Endothelial cell (in vitro differentiated cells): ENCODE results near the gene MYH11. TPM values are rescaled to one million over a fixed set of nuclear protein-coding genes. Genes with fewer than 3 reads are reported as not detected.

Experiments
- DNase-seq: peaks from one replicate; pipeline ENCODE4 v3.0.0; 2021; ENCODE audit warnings: low spot score
- H3K27ac Mint-ChIP-seq: one replicate; pipeline ENCODE4 v1.8.0; 2021; ENCODE audit warnings: mixed read lengths, inconsistent platforms; ENCODE audit not compliant: unreplicated experiment
- H3K27me3 Mint-ChIP-seq: one replicate; pipeline ENCODE4 v1.8.0; 2021; ENCODE audit warnings: mild to moderate bottlenecking, moderate library complexity, mixed read lengths, inconsistent platforms; ENCODE audit not compliant: unreplicated experiment
- H3K36me3 Mint-ChIP-seq: one replicate; pipeline ENCODE4 v1.8.0; 2021; ENCODE audit warnings: mild to moderate bottlenecking, low read depth, mixed read lengths, inconsistent platforms; ENCODE audit not compliant: unreplicated experiment
- H3K4me1 Mint-ChIP-seq: one replicate; pipeline ENCODE4 v1.8.0; 2021; ENCODE audit warnings: mild to moderate bottlenecking, mixed read lengths, inconsistent platforms; ENCODE audit not compliant: unreplicated experiment
- H3K4me3 Mint-ChIP-seq: one replicate; pipeline ENCODE4 v1.8.0; 2021; ENCODE audit warnings: mild to moderate bottlenecking, mixed read lengths, inconsistent platforms; ENCODE audit not compliant: unreplicated experiment
- H3K9me3 Mint-ChIP-seq: one replicate; pipeline ENCODE4 v1.8.0; 2021; ENCODE audit warnings: mixed read lengths, inconsistent platforms; ENCODE audit not compliant: unreplicated experiment
- total RNA-seq: library from RNA; stranded (reverse); fragmentation: NEBNext Ultra II Directional; extraction: Animal tissue kit (Norgen Biotek cat#: 25700); gene quantifications from one replicate; pipeline ENCODE4 v1.2.1, GENCODE V29; 2021; ENCODE audit not compliant: unreplicated experiment
- TF ChIP-seq, protein P1 (sequence below): fragments of 200-600 bp; sonication (generic); IDR thresholded peaks from one replicate; pipeline ENCODE4 v1.5.0; 2021; ENCODE audit warnings: antibody characterized with exemption; ENCODE audit not compliant: unreplicated experiment

MYH11 gene
- total RNA-seq, 1 donor from 2014 or later: 0.51 TPM

DNA sequence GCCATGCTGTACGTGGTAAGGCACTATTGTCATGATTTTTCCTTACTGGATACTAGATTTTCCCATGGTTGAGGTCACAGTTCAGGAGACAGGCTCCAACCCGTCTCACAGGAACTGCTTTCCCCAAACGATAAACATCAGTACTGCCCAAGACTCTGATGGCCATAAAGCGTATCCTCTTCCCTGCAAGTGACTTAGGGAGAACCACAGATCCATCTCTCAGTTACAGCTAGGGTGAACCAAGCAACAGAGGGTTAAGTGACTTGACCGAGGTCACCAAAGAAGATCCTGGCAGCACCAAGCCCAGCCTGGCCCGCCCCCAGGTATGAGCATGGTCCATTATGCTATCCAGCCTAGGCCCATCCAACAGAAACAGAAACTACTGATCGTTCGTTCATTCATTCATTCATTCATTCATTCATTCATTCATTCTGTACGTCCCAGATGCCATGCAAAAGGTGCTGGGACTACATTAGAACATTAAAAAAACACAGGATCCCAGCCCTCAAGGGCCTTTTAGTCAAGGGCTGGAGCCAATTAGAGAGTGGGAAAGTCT, 31.0 kb downstream of the MYH11 start:
- TF ChIP-seq, protein P1, sequence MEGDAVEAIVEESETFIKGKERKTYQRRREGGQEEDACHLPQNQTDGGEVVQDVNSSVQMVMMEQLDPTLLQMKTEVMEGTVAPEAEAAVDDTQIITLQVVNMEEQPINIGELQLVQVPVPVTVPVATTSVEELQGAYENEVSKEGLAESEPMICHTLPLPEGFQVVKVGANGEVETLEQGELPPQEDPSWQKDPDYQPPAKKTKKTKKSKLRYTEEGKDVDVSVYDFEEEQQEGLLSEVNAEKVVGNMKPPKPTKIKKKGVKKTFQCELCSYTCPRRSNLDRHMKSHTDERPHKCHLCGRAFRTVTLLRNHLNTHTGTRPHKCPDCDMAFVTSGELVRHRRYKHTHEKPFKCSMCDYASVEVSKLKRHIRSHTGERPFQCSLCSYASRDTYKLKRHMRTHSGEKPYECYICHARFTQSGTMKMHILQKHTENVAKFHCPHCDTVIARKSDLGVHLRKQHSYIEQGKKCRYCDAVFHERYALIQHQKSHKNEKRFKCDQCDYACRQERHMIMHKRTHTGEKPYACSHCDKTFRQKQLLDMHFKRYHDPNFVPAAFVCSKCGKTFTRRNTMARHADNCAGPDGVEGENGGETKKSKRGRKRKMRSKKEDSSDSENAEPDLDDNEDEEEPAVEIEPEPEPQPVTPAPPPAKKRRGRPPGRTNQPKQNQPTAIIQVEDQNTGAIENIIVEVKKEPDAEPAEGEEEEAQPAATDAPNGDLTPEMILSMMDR: no peak
- no peaks in the 10 kb centered on the region for H3K9me3 Mint-ChIP-seq
- no peak overlapping the region for H3K27ac Mint-ChIP-seq
- H3K36me3 Mint-ChIP-seq: no peaks in the 10 kb centered on the region
- no peak for DNase-seq
- peaks cover 5% of the 10 kb centered on the region for H3K27me3 Mint-ChIP-seq
- H3K4me3 Mint-ChIP-seq: no peak overlapping the region
- H3K4me1 Mint-ChIP-seq: no peaks in the 10 kb centered on the region

DNA sequence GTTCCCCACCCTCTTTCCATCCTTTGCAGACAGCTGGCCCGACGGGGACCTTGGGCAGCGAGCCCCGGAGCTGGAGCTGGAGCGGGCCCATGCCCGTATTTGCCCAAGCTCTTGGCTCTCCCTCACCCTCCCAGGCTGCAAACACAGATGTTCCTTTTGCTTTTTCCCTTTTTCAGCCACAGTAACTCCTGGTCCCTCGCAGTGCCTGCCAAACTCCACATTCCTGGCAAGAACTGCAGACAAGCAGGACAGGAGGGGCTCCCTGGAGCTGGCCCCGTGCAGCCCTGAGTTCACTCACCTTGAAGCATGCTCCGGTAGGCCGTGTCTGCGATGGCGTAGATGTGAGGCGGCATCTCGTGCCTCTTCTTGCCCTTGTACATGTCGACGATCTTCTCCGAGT, 33.9 kb downstream of the MYH11 start:
- H3K36me3 Mint-ChIP-seq: no peaks in the 10 kb centered on the region
- H3K27ac Mint-ChIP-seq: no peak overlapping the region
- DNase-seq: no peak
- H3K27me3 Mint-ChIP-seq: peaks cover 5% of the 10 kb centered on the region
- H3K4me3 Mint-ChIP-seq: no peak overlapping the region
- H3K9me3 Mint-ChIP-seq: no peaks in the 10 kb centered on the region
- TF ChIP-seq, protein P1: no peak
- no peaks in the 10 kb centered on the region for H3K4me1 Mint-ChIP-seq

DNA sequence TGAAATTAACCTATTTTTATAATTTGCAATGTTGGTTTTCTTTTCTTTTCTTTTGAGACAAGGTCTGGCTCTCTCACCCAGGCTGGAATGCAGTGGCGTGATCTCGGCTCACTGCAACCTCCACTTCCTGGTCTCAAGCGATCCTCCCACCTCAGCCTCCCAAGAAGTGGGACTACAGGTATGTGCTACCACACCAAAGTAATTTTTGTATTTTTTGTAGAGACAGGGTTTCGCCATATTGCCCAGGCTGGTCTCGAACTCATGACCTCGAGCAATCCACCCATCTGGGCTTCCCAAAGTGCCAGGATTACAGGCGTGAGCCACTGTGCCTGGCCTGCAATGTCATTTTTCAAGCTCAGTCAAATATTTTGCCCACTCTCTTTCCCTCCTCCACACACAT, 36.0 kb downstream of the MYH11 start:
- no peaks in the 10 kb centered on the region for H3K9me3 Mint-ChIP-seq
- H3K27me3 Mint-ChIP-seq: no peaks in the 10 kb centered on the region
- H3K4me3 Mint-ChIP-seq: no peak overlapping the region
- no peaks in the 10 kb centered on the region for H3K4me1 Mint-ChIP-seq
- H3K36me3 Mint-ChIP-seq: no peaks in the 10 kb centered on the region
- TF ChIP-seq, protein P1: no peak
- DNase-seq: no peak
- no peak overlapping the region for H3K27ac Mint-ChIP-seq

DNA sequence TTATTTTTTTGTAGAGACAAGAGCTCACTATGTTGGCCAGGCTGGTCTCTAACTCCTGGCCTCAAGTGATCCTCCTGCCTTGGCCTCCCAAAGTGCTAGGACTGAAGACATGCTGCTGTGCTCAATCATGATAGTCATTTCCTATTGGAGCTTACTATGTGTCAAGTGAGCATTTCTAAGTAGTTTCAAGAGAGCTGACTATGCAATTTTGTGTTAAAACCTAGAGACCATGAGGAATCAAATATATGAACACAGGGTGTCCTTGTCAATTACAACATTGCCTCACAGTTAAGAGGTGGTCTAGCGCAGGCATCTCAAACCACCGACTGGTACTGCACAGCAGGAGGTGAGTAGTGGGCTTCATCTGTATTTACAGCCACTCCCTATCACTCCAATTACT, 37.8 kb downstream of the MYH11 start:
- DNase-seq: no peak
- Mint-ChIP-seq H3K4me1 (no peaks in the 10 kb centered on the region), H3K27ac (no peak overlapping the region), H3K9me3 (no peaks in the 10 kb centered on the region), H3K36me3 (no peaks in the 10 kb centered on the region), H3K27me3 (no peaks in the 10 kb centered on the region), H3K4me3 (no peak overlapping the region)
- TF ChIP-seq, protein P1: no peak

DNA sequence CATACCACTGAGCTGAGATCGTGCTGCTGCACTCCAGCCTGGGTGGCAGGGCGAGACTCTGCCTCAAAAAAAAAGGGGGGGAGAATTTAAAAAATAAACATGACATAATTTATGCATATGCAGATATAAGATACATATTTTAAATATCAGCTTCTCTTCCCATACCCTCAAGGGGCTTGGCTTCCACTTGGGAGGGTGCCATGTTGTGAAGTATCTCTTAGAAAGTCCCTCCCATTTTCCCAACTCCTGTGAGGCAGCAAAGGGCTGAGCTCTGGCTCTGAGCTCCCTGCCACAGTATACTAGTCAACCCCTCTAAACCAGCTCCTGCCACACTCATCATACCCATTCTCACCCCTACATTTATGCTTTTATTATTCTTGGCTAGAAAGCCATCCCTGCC, 39.4 kb downstream of the MYH11 start:
- H3K27ac Mint-ChIP-seq: no peak overlapping the region
- no peak for DNase-seq
- no peaks in the 10 kb centered on the region for H3K4me1 Mint-ChIP-seq
- TF ChIP-seq, protein P1: no peak
- H3K9me3 Mint-ChIP-seq: no peaks in the 10 kb centered on the region
- no peaks in the 10 kb centered on the region for H3K27me3 Mint-ChIP-seq
- H3K4me3 Mint-ChIP-seq: no peak overlapping the region
- no peaks in the 10 kb centered on the region for H3K36me3 Mint-ChIP-seq
